GM21360 (cell line): ENCODE measurements around the gene MMEL1.
"Not testable (repeated sequence)": the region's sequence is repeated elsewhere in the genome, so short reads cannot be mapped to it uniquely, and the experiment has no call there.

Experiments used
- ATAC-seq: cut with Tn5 transposase; IDR thresholded peaks from one replicate; pipeline ENCODE4 v1.9.1; 2021; ENCODE audit warnings: mild to moderate bottlenecking, moderate library complexity; ENCODE audit not compliant: unreplicated experiment

The MMEL1 gene

GRCh38 chr1:2632561-2633361 is at the start of gene MMEL1:
MMEL1 (minus strand) TSS chr1:2633016; CDS start chr1:2629484, 3,532 bp downstream.
- no peak for ATAC-seq

- not testable (repeated sequence) for ATAC-seq
Observed at GRCh38 chr1:2676726-2677125, 43.9 kb upstream of the MMEL1 start.

- ATAC-seq: not testable (repeated sequence)
Observed at GRCh38 chr1:2671656-2672055, 38.8 kb upstream of the MMEL1 start.

- ATAC-seq: not testable (repeated sequence)
Observed at GRCh38 chr1:2659806-2660205, 27.0 kb upstream of the MMEL1 start.

- not testable (repeated sequence) for ATAC-seq
Observed at GRCh38 chr1:2657909-2658308, 25.1 kb upstream of the MMEL1 start.

GRCh38 chr1:2657124-2657523 is 24.3 kb upstream of the MMEL1 start:
- not testable (repeated sequence) for ATAC-seq

GRCh38 chr1:2655598-2656434 is 23.0 kb upstream of the MMEL1 start:
- not testable (repeated sequence) for ATAC-seq

- ATAC-seq: not testable (repeated sequence)
Observed at GRCh38 chr1:2654443-2654948, 21.7 kb upstream of the MMEL1 start.

- not testable (repeated sequence) for ATAC-seq
Observed at GRCh38 chr1:2653741-2654442, 21.1 kb upstream of the MMEL1 start.

GRCh38 chr1:2652926-2653571 is 20.2 kb upstream of the MMEL1 start:
- ATAC-seq: not testable (repeated sequence)

GRCh38 chr1:2652152-2652925 is 19.5 kb upstream of the MMEL1 start:
- ATAC-seq: not testable (repeated sequence)

GRCh38 chr1:2650967-2651645 is 18.3 kb upstream of the MMEL1 start:
- ATAC-seq: no peak

GRCh38 chr1:2646837-2647236 is 14.0 kb upstream of the MMEL1 start:
- no peak for ATAC-seq

GRCh38 chr1:2645776-2646175 is 13.0 kb upstream of the MMEL1 start:
- ATAC-seq: no peak

- ATAC-seq: no peak
Observed at GRCh38 chr1:2645143-2645542, 12.3 kb upstream of the MMEL1 start.

GRCh38 chr1:2644591-2645101 is 11.8 kb upstream of the MMEL1 start:
- ATAC-seq: no peak

GRCh38 chr1:2644171-2644570 is 11.4 kb upstream of the MMEL1 start:
- no peak for ATAC-seq

GRCh38 chr1:2643414-2644077 is 10.7 kb upstream of the MMEL1 start:
- ATAC-seq: no peak
